22Rv1 (cell line): Measurements from ENCODE around the gene CDHR4.

Experiments used
- ZFX ChIP-seq: fragments of 450-650 bp; IDR thresholded peaks from 2 replicates; pipeline ENCODE4 v1.6.1; 2017; ENCODE audit warnings: antibody characterized with exemption, borderline replicate concordance
- TF ChIP-seq, protein P1 (sequence below): fragments of 450-650 bp; IDR thresholded peaks from 2 replicates; pipeline ENCODE4 v1.5.1; 2017; ENCODE audit warnings: mild to moderate bottlenecking

DNA sequence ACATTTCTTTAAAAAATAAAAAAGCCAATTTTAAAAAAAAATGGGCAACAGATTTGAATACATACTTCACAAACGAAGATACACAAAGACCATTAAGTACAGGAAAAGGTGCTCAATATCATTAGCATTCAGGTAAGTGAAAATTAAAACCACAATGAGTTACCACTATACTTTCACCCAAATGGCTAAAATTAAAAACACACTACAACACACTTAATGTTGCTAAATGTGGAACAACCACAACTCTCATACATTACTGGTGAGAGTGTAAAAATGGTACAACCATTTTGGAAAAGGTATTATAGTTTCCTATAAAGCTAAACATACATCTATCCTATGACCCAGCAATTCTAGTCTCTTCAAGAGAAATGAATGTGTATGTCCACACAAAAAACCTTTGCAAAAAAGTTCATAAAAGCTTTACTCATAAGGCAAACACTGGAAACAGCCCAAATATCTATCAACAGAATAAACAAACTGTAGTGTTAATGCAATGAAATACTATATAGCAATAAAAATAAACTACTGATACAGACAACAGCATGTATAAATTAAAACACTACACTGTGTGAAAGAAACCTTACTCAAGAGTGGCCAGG lies 28.2 kb downstream of the CDHR4 start:
- TF ChIP-seq, protein P1, sequence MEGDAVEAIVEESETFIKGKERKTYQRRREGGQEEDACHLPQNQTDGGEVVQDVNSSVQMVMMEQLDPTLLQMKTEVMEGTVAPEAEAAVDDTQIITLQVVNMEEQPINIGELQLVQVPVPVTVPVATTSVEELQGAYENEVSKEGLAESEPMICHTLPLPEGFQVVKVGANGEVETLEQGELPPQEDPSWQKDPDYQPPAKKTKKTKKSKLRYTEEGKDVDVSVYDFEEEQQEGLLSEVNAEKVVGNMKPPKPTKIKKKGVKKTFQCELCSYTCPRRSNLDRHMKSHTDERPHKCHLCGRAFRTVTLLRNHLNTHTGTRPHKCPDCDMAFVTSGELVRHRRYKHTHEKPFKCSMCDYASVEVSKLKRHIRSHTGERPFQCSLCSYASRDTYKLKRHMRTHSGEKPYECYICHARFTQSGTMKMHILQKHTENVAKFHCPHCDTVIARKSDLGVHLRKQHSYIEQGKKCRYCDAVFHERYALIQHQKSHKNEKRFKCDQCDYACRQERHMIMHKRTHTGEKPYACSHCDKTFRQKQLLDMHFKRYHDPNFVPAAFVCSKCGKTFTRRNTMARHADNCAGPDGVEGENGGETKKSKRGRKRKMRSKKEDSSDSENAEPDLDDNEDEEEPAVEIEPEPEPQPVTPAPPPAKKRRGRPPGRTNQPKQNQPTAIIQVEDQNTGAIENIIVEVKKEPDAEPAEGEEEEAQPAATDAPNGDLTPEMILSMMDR: no peak
- TF ChIP-seq ZFX: no peak
